GM18526 (cell line): ENCODE results near the gene TCEANC2.

Experiments
- POLR2A ChIP-seq: IDR thresholded peaks from 3 replicates; pipeline ENCODE4 v1.6.1; 2011; ENCODE audit not compliant: insufficient read length; ENCODE audit errors: extremely low read depth

Gene TCEANC2

GRCh38 chr1:54018635-54019034 lies 34.8 kb upstream of the TCEANC2 start:
- TF ChIP-seq POLR2A, result no peak

GRCh38 chr1:54024358-54024757 lies 29.1 kb upstream of the TCEANC2 start:
- no peak for TF ChIP-seq POLR2A

- TF ChIP-seq POLR2A, result no peak
Measured at GRCh38 chr1:54027848-54028247, 25.6 kb upstream of the TCEANC2 start.

- no peak for TF ChIP-seq POLR2A
Measured at GRCh38 chr1:54028306-54029251, 24.8 kb upstream of the TCEANC2 start.

GRCh38 chr1:54037476-54037875 lies 15.9 kb upstream of the TCEANC2 start:
- TF ChIP-seq POLR2A, result no peak

GRCh38 chr1:54041806-54042205 lies 11.6 kb upstream of the TCEANC2 start:
- no peak for TF ChIP-seq POLR2A

GRCh38 chr1:54045496-54045895 lies 7.9 kb upstream of the TCEANC2 start:
- TF ChIP-seq POLR2A, result no peak

- TF ChIP-seq POLR2A, result no peak
Measured at GRCh38 chr1:54046671-54047383, 6.6 kb upstream of the TCEANC2 start.

- TF ChIP-seq POLR2A, result no peak
Measured at GRCh38 chr1:54047384-54048305, 5.8 kb upstream of the TCEANC2 start.

GRCh38 chr1:54051933-54052430 lies 1.4 kb upstream of the TCEANC2 start:
- TF ChIP-seq POLR2A, result no peak

GRCh38 chr1:54052431-54052933 lies 926 bp upstream of the TCEANC2 start:
- no peak for TF ChIP-seq POLR2A

GRCh38 chr1:54053745-54054437 lies 483 bp downstream of the TCEANC2 start:
- no peak for TF ChIP-seq POLR2A

- TF ChIP-seq POLR2A, result no peak
Measured at GRCh38 chr1:54054438-54054749, 986 bp downstream of the TCEANC2 start.

GRCh38 chr1:54064299-54064698 lies 10.9 kb downstream of the TCEANC2 start:
- TF ChIP-seq POLR2A, result no peak
